Nucleus accumbens (tissue), 56 donors: ENCODE results near the gene SYK.

Experiments used
- DNase-seq, 56 donors: peaks; one replicate each; lab custom pipeline; 2025; lab: John Stamatoyannopoulos, UW

Gene SYK

DNA sequence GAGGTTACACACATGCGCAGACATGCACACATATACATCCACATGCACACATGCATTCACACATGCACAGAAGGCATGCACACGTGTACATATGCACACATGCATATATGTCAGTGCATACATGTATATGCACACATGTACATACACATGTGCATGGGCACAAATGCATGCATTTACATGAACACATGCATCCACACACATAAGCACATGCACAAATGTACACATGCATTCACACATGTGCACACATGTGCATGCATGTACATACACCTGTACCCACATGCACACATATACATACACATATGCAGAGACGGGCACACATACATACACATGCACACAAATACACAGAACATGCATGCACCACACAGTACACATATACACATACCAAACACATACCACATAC is 97.7 kb downstream of the SYK start:
- no peak for DNase-seq

- no peak for DNase-seq
Measured at GRCh38 chr9:90900130-90900529, 98.5 kb downstream of the SYK start.

- no peak for DNase-seq
Measured at GRCh38 chr9:90901933-90902332, 100.3 kb downstream of the SYK start.

DNA sequence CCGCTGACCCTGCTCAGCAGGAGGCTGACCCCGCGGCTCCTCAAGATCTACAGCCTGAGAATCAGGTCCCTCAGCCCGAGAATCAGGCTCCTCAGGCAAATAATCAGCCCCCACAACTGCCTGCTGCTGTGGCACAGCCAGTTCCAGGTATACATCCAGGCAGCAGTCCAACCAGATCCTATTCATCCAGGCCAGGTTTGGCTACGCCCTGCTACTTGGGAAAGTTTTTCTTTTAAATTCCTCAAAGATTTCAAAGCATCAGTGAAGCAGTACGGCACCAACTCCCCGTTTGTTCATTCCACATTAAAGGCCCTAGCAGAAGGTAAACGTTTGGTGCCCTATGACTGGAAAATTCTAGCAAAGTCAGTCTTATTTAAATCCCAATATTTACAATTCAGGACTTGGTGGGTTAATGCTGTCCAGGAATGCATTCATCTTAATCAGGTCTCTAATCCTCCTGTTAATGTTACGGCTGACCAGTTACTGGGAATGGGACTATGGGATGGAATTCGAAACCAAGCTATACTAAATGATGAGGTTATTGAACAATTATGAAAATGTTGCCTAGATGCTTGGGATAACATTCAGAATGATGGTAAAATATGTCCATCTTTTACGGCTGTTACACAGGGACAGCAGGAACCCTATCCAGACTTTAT is 102.3 kb downstream of the SYK start:
- DNase-seq: no peak

DNA sequence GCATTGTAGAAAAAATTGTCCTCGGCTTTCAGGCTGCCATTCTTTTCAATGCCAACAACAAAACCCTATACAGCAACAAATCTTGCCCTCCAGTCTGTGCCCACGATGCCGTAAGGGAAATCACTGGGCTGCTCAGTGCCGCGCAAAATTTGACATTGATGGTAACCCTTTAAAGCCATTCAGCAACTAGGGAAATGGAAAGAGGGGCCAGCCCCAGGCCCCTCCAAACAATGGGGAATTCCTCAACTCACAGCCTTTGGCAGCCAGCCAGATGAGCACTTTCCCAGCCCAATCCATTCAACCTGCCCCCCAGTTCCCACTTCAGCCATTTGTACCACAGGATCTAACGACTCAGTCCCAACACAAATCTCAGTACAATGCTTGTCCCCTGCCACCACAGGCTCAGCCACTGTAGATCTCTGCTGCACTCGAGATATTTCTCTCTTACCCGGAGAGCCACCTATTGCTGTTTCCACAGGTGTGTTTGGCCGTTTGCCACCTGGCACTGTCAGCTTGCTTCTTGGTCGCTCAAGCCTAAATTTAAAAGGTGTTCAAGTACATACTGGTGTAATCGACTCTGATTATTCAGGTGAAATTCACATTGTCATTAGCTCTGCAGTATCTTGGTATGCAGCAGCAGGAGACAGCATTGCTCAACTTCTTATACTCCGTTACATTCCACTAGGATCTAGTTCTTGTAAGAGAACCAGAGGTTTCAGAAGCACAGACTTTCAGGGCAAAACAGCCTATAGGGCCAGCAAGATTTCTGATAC is 103.3 kb downstream of the SYK start:
- no peak for DNase-seq

- DNase-seq: no peak
Measured at GRCh38 chr9:90905822-90906221, 104.2 kb downstream of the SYK start.

DNA sequence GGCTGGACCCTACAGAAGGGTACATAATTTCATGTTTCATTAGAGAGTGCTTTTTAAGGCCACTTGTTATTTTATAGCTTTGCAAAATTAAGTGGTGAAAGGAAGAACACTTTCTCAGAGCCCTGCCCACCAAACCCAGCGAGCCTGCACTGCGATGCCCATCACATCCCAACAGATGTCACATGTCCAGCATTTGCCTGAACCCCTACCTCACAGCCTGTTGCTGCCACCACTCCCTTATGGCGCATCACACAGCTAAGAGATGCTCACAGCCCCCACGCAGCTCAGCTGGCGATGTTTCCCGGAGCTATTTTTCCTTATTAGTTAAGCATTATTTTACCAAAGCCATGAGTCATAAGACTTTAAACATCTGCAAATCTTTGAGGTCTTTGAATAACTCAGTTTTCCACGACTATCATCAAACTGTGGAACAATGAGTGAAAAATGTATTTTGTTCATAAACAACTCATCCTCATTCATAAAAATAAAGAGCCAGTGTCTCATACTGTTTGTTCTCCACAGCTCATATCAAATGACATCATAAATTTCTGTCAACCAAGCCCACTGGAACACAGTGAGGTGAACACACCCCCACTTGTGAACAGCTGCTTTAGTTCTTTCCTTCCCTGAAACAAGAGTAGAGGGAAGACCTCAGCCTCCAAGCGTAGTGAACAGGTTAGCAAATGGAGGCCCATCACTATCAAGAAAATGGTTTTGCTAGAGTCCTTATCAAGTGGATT is 104.9 kb downstream of the SYK start:
- DNase-seq: no peak

DNA sequence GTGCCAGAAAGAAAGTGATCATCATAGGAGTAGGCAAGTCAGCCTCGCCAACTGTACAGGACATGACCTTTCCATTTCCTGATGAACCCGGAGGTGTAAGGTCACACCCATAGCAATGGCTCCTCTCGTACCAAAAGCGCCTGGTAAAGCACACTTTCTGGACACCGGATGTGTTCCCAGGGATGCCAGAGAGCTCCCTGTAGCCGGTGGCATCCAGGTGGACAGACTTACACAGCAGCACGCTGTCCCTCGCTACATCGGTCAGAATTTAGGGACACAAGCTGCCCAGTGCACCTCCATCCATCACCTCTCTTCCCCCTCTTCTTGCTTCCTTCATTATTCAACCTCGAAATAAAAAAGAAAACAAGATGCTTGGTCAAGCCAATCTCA is 105.4 kb downstream of the SYK start:
- DNase-seq: no peak

- no peak for DNase-seq
Measured at GRCh38 chr9:90907790-90908189, 106.2 kb downstream of the SYK start.

GRCh38 chr9:90909225-90909624 is 107.6 kb downstream of the SYK start:
- DNase-seq: no peak

DNA sequence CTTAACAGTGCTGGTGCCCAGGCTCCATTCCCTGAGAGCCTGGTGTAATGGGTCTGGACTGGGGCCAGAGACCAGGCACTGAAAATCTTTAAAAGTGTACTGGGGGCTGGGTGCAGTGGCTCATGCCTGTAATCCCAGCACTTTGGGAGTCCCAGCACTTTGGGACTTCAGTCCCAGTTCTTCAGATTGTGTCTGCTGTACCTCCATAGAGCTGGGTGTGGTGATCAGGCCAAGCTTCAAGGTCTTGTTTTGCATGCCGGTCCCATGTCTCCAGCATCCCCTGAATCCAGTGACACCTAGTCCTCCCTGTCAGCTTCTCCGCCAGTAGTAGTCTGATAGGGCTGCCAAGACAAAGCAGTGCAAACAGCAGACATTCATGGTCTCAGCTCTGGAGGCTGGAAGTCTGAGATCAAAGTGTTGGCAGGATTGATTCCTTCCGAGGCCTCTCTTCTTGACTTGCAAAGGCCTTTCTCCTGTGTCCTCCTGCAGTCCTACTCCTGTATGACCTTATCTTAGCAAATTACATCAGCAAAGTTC is 108.2 kb downstream of the SYK start:
- DNase-seq: no peak

DNA sequence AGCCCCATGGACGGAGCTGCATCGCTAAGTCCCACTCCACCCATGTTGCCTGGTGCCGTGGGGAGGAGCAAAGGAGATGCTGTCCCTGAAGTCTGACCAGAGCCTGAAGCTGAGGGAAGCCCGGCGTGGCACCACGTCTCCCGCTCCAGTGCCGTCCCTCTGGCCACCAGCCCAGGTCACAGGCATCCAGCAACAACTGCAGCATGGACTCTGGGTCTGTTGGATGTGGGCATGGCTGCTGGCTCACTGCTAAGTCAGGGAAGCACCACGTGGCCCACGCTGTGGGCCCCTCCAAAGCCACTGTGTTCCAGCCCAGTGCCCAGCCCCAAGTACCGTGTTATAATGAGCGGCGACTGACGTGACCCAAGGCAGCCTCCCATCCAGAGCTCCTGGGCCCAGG is 112.6 kb downstream of the SYK start:
- no peak for DNase-seq

GRCh38 chr9:90914868-90915483 is 113.4 kb downstream of the SYK start:
- peak in 50 of 56 donors; percentile 4 to 76 (median 39) for DNase-seq

GRCh38 chr9:90915693-90916092 is 114.1 kb downstream of the SYK start:
- peak in 2 of 56 donors; percentile 5 to 7 for DNase-seq

DNA sequence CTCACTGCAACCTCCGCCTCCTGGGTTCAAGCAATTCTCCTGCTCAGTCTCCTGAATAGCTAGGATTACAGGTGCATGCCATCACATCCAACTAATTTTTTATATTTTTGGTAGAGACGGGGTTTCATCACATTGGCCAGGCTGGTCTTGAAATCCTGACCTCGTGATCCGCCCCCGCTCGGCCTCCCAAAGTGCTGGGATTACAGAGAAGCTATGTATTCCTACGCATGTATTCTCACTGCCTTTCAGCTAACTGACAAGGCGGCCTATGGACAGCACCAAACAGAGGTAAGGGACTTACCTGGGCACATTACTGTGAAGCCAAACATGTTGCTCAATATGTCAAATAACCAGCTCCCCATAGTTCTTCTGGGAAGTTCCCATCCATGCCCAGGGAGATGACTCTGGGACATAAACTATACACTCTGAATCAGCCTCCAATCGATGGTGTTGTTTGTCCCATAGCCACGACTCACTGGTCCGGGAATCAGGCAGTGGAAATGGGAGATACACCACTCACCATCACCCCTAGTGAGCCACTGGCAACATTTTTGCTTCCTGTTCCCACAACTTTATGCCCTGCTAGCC is 114.6 kb downstream of the SYK start:
- DNase-seq: no peak

GRCh38 chr9:90919883-90920282 is 118.3 kb downstream of the SYK start:
- DNase-seq: peak in 21 of 56 donors; percentile 3 to 56 (median 20)

GRCh38 chr9:90921104-90921503 is 119.5 kb downstream of the SYK start:
- DNase-seq: peak in 40 of 56 donors; percentile 2 to 68 (median 26)

DNA sequence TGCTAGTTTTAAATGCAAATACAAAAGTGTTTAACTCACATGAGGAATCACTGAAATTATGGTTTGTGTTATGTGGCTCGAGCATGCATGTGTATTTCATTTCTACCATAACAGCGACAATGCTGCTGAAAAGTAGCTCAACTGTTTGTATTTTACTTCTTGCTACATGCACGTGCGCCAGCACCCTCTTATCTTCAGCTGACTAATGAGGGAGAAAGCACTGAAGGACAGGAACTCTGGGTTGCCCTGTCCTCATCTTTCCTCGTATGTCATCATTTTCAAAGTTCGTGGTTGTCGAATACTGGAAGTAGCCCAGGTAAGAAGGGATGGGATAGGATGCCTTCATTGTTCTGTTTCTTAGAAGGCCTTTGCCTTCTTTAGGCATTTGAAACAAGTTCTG is 120.3 kb downstream of the SYK start:
- no peak for DNase-seq

DNA sequence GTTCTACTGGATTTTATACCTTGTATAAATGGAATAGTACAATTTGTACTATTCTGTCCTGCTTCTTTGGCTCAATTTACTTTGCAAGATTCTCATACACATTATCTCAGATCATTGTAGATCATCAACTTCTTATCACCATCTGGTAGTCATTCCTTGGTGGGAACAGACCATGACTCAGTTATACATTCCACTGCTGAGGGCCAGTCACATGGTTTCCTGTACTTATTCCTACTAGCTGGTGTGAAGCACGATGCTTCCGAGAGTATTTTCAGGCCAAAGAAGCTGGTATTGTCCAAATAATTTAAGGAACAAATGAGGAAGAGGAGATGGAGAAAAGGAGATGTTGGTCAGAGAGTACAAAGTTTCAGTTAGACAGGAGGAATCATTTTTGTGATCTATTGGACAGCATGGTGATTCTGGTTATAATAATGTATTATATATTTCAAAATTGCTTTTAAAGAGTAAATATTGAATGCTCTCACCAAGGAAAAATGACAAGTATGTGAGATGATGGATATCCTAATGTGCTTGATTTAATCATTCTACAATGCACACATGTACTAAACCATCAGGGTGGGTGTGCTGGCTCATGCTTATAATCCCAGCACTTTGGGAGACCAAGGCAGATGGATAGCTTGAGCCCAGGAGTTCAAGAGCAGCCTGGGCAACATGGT is 124.1 kb downstream of the SYK start:
- DNase-seq: no peak

GRCh38 chr9:90926936-90927335 is 125.3 kb downstream of the SYK start:
- DNase-seq: no peak
